ENCODE results near the gene FYB1.

FYB1 gene

DNA sequence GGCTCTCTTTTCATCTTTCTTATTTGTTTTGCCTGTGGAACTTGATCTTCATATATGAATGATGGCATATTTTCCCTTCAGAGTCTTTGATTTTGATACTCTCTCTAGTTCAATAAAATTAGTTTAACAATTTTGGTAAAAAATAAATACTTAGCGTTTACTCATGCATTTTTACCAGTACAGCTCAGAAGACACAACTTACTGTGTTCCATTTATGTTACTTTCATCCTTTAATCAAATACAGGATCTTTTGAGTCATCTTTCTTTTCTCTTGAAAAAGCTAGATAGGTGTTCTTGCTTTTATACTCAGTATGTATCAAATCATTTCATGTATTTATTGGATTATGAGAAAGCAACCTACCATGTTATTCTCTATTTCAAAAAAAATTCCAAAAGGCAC, 98.0 kb downstream of the FYB1 start:
- TF ChIP-seq JUND (IDR thresholded peaks at IDR 0.05; ENCODE audit: low read depth) = no peak
- in situ Hi-C loops (cut with HindIII; ENCODE audit: low pct_unique_long_range_greater_than_20kb, low sequenced_read_pairs) = no loop called here
- DNase-seq (ENCODE audit: low read depth in 1 of 2, low spot score in 1 of 2) = no peak

GRCh38 chr5:39120052-39120420, 99.3 kb downstream of the FYB1 start:
- no peak for DNase-seq (ENCODE audit: low read depth in 1 of 2, low spot score in 1 of 2)
- no peak for TF ChIP-seq JUND (IDR thresholded peaks at IDR 0.05; ENCODE audit: low read depth)
- in situ Hi-C loops (cut with HindIII; ENCODE audit: low pct_unique_long_range_greater_than_20kb, low sequenced_read_pairs) = no loop called here

DNA sequence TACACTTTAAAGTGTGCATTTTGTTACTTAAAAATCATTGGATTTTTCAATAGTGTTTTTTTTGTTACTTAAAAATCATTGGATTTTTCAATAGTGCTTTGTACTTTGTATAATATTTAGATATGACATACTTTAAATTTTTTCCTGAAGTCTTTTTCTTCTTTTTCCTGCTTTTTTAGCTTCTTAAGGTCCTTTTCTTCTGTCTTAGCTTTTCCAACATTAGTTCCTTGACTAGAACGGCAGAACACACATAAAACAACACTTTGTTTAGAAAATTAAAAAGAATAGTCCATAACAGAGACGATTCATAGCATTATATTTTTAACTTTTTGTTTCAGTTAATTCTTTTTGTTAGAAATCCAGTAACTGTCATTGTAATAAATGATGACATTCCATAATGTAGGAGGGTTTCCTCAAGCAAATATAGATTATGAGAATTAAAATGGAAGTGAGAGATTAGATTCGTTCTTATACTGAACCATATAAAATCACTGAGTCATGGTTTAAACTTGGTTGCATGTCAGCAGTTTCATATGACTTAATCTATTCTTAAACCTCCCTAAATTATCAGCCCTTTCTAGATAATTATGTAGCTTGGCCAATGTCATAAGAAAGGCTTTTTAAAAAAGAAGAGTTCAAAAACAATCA, 99.8 kb downstream of the FYB1 start:
- TF ChIP-seq JUND (IDR thresholded peaks at IDR 0.05; ENCODE audit: low read depth) = no peak
- DNase-seq (ENCODE audit: low read depth in 1 of 2, low spot score in 1 of 2) = no peak
- in situ Hi-C loops (cut with HindIII; ENCODE audit: low pct_unique_long_range_greater_than_20kb, low sequenced_read_pairs) = no loop called here

GRCh38 chr5:39118638-39119037, 100.7 kb downstream of the FYB1 start:
- TF ChIP-seq JUND (IDR thresholded peaks at IDR 0.05; ENCODE audit: low read depth) = no peak
- no peak for DNase-seq (ENCODE audit: low read depth in 1 of 2, low spot score in 1 of 2)
- in situ Hi-C loops (cut with HindIII; ENCODE audit: low pct_unique_long_range_greater_than_20kb, low sequenced_read_pairs) = no loop called here

- no peak for DNase-seq (ENCODE audit: low read depth in 1 of 2, low spot score in 1 of 2)
- TF ChIP-seq JUND (IDR thresholded peaks at IDR 0.05; ENCODE audit: low read depth) = no peak
- in situ Hi-C loops (cut with HindIII; ENCODE audit: low pct_unique_long_range_greater_than_20kb, low sequenced_read_pairs) = no loop called here
Observed at GRCh38 chr5:39117401-39117800, 102.0 kb downstream of the FYB1 start.

DNA sequence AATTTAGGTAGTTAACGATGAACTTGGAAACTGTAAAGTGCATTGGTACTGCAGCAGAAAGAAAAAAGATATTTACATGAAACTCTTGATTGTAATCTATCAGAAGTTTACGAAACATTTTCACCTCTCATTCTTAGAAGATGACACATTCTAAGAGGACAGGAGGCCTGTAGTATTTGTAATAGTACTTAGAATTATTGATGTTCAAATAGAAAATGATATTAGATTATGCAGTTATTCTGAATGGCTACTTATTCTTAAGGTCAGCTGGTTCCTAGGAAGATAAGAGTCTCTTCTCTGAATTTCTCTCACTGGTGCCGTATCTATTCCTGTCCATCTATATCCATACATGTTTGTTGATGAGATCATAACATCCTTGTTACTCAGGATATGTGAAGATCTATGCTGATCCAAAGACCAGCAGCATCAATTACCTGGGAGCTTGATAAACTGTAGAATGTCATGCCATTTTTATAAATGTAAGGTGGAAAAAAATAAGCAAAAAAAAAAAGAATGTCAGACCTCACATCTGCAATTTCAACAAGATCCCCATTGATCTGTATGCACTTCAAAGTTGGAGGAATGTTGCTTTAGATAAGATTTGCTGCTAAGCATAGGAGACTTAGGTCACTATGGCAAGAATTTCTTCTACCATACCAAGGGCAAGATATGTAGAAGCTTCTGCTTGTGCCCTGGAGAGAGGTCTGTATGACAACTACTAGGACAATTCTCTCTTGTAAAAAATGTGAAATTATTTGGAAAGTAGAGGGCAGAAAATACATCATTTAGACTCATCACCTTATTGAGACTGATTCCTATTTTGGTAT, 102.8 kb downstream of the FYB1 start:
- in situ Hi-C loops (cut with HindIII; ENCODE audit: low pct_unique_long_range_greater_than_20kb, low sequenced_read_pairs) = no loop called here
- no peak for DNase-seq (ENCODE audit: low read depth in 1 of 2, low spot score in 1 of 2)
- no peak for TF ChIP-seq JUND (IDR thresholded peaks at IDR 0.05; ENCODE audit: low read depth)

- DNase-seq (ENCODE audit: low read depth in 1 of 2, low spot score in 1 of 2) = no peak
- no peak for TF ChIP-seq JUND (IDR thresholded peaks at IDR 0.05; ENCODE audit: low read depth)
- in situ Hi-C loops (cut with HindIII; ENCODE audit: low pct_unique_long_range_greater_than_20kb, low sequenced_read_pairs) = no loop called here
Observed at GRCh38 chr5:39115644-39116343, 103.6 kb downstream of the FYB1 start.

DNA sequence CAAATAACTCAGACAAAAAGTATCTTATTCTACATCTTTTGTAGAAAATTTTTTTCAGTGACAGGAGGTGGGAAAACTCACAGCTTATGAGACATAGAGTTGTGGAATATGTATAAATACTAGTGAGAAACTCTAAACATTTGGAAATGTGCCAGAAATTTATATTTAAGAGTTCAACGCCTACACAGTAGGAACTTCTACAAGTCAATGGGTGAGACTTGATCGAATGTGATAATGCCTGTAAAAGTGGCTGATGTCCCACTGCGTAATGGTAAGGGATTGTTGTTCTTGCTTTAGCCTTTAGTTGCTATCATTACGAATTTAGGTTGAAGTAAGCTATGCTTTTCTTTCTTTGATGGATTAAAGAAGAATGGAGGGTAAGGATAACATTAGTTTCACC, 105.2 kb downstream of the FYB1 start:
- in situ Hi-C loops (cut with HindIII; ENCODE audit: low pct_unique_long_range_greater_than_20kb, low sequenced_read_pairs) = no loop called here
- no peak for TF ChIP-seq JUND (IDR thresholded peaks at IDR 0.05; ENCODE audit: low read depth)
- no peak for DNase-seq (ENCODE audit: low read depth in 1 of 2, low spot score in 1 of 2)

GRCh38 chr5:39113354-39113953, 105.9 kb downstream of the FYB1 start:
- in situ Hi-C loops (cut with HindIII; ENCODE audit: low pct_unique_long_range_greater_than_20kb, low sequenced_read_pairs) = no loop called here
- TF ChIP-seq JUND (IDR thresholded peaks at IDR 0.05; ENCODE audit: low read depth) = no peak
- no peak for DNase-seq (ENCODE audit: low read depth in 1 of 2, low spot score in 1 of 2)

GRCh38 chr5:39109606-39110005, 109.8 kb downstream of the FYB1 start:
- TF ChIP-seq JUND (IDR thresholded peaks at IDR 0.05; ENCODE audit: low read depth) = no peak
- no peak for DNase-seq (ENCODE audit: low read depth in 1 of 2, low spot score in 1 of 2)
- in situ Hi-C loops (cut with HindIII; ENCODE audit: low pct_unique_long_range_greater_than_20kb, low sequenced_read_pairs) = no loop called here

DNA sequence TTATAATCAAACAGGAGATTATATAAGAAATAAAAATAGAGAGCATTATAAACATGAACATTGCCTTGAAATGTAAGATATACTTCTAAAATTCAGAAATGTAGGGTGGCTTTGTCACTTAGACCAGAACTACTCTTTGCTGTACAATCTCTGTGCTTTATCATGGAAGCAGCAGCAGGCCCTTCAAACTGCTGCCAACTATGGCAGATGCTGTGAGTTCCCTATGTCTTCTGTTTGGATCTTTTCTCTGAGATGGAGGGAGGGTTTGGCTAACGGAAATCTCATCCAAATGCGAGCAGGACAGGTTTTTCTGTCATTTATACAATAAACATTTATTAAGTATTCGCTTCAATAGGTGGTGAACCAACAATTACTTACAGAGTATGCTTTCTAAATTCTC, 110.4 kb downstream of the FYB1 start:
- DNase-seq (ENCODE audit: low read depth in 1 of 2, low spot score in 1 of 2) = no peak
- TF ChIP-seq JUND (IDR thresholded peaks at IDR 0.05; ENCODE audit: low read depth) = no peak
- in situ Hi-C loops (cut with HindIII; ENCODE audit: low pct_unique_long_range_greater_than_20kb, low sequenced_read_pairs) = no loop called here

DNA sequence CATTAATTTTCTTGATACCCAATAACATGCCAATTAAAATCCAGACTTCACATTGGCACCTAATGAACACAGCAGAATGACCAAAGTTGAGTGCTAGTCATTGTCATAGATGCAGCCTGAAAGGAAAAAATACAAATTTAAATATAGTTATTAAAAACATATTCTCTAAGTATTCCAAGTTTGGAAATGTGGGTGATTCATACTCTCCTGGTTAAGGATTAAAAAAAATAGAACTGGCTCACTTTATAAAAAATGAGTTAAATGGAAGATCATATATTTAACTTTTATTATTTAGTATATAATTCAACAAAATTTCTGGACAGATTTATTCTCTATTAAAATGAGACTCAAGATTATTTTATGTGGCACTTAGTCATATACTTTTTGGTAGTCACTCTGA, 112.0 kb downstream of the FYB1 start:
- DNase-seq (ENCODE audit: low read depth in 1 of 2, low spot score in 1 of 2) = no peak
- in situ Hi-C loops (cut with HindIII; ENCODE audit: low pct_unique_long_range_greater_than_20kb, low sequenced_read_pairs) = no loop called here
- no peak for TF ChIP-seq JUND (IDR thresholded peaks at IDR 0.05; ENCODE audit: low read depth)

DNA sequence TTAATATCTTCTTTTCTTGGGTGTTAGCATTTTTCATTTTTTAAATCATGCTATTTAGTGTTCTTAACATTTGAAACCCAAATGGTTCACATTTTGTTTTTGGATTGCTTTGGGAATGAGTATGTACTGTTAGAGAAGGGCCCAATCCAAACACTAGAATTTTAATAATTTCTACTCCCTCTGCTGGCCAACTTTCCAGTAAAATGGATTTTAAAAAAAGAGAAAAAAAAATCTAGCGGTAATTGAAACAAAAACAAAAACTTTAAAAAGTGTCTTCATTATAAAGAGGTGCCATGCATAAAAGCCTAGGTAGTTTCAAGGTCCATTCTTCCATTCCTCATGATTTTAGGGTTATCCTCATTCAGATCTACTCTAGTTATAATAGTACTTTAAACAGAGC, 113.0 kb downstream of the FYB1 start:
- in situ Hi-C loops (cut with HindIII; ENCODE audit: low pct_unique_long_range_greater_than_20kb, low sequenced_read_pairs) = no loop called here
- DNase-seq (ENCODE audit: low read depth in 1 of 2, low spot score in 1 of 2) = peak in 1 of 2 experiments; percentile 9
- TF ChIP-seq JUND (IDR thresholded peaks at IDR 0.05; ENCODE audit: low read depth) = no peak

Measured in T47D (cell line).